Measurements from ENCODE around the gene ATP8B3. TPM values are rescaled to one million over a fixed set of nuclear protein-coding genes. Genes with fewer than 3 reads are reported as not detected.

ATP8B3 gene
- polyA plus RNA-seq, 2 of the 4 experiments (the other 2 are of a cell fraction), result 2.7 to 3.9 TPM

GRCh38 chr19:1760020-1760419 is 52.1 kb downstream of the ATP8B3 start:
- FAIRE-seq (no peak), ATAC-seq (peak in 1 of 2 experiments; percentile 43; a peak in 2 of 6 replicates), DNase-seq (ENCODE audit: low read depth in 1 of 2, low spot score in 1 of 2) (no peak)
- TF ChIP-seq EP300 (IDR thresholded peaks at IDR 0.05), result no peak
- TF ChIP-seq MAFK (IDR thresholded peaks at IDR 0.05; ENCODE audit: partially characterized antibody), result no peak
- TF ChIP-seq EHMT2 (IDR thresholded peaks at IDR 0.05; ENCODE audit: low read depth), result no peak
- TF ChIP-seq ELK1 (IDR thresholded peaks at IDR 0.05; ENCODE audit: low read depth, low read length), result no peak
- TF ChIP-seq HDAC2 (IDR thresholded peaks at IDR 0.05), result no peak
- TF ChIP-seq TP53 (CRISPR knock-in tag; IDR thresholded peaks at IDR 0.05), result no peak
- TF ChIP-seq JUNB (IDR thresholded peaks at IDR 0.05), result no peak
- TF ChIP-seq REST (IDR thresholded peaks at IDR 0.05), result no peak
- no peak for TF ChIP-seq GATA3 (IDR thresholded peaks at IDR 0.05; ENCODE audit: borderline replicate concordance)
- no peak for TF ChIP-seq ATOH8 (CRISPR knock-in tag; IDR thresholded peaks at IDR 0.05; ENCODE audit: low read depth)
- TF ChIP-seq POLR2AphosphoS2 (conservative IDR thresholded peaks at IDR 0.05; ENCODE audit: low read length), result no peak
- no peak for TF ChIP-seq HES2 (IDR thresholded peaks at IDR 0.05)
- TF ChIP-seq BHLHE40 (IDR thresholded peaks at IDR 0.05; ENCODE audit: low read depth, low read length), result no peak
- CTCF ChIA-PET, result interaction anchor here (1.1 to 2.3 kb wide), 3 partner anchors 10 to 89 kb away, joined by 3 to 14 read pairs (median 3); no protein-coding TSS in a partner anchor
- peaks cover 10% of the 10 kb centered on the region; the same call in 2 of the 3 replicates for H3K4me1 ChIP-seq
- POLR2A ChIA-PET, result no interaction called here
- 24% methylated on average over 9 of the region's 17 CpGs for WGBS (ENCODE audit: missing lambda C conversion rate)
- no peak overlapping the region for H3K4me2 ChIP-seq
- no peak overlapping the region for H3K27ac ChIP-seq
- H3K4me3 ChIP-seq, result no peak overlapping the region
- no peaks in the 10 kb centered on the region for H3K9me3 ChIP-seq

GRCh38 chr19:1758959-1759903 is 52.8 kb downstream of the ATP8B3 start:
- no peak for DNase-seq (ENCODE audit: low read depth in 1 of 2, low spot score in 1 of 2)
- Histone ChIP-seq H3K4me1 (peaks cover 10% of the 10 kb centered on the region; the same call in 2 of the 3 replicates), H3K9me3 (no peaks in the 10 kb centered on the region), H3K4me3 (no peak overlapping the region), H3K4me2 (no peak overlapping the region), H3K27ac (no peak overlapping the region)
- no peak for FAIRE-seq
- CTCF ChIA-PET, result interaction anchor here (1.0 to 2.3 kb wide), 3 partner anchors 87 to 88 kb away, joined by 3 to 14 read pairs (median 3); no protein-coding TSS in a partner anchor
- WGBS (ENCODE audit: missing lambda C conversion rate), result 8% methylated on average over 11 of the region's 16 CpGs
- no peak for ATAC-seq
- TF ChIP-seq RCOR1 (IDR thresholded peaks at IDR 0.05; ENCODE audit: low read depth, low read length) (no peak), PBX3 (IDR thresholded peaks at IDR 0.05) (no peak), HDAC2 (IDR thresholded peaks at IDR 0.05) (no peak), E2F6 (IDR thresholded peaks at IDR 0.05; ENCODE audit: borderline replicate concordance, low read depth) (no peak)
- POLR2A ChIA-PET, result no interaction called here
